ENCODE measurements around the gene GPX6.

Gene GPX6

DNA sequence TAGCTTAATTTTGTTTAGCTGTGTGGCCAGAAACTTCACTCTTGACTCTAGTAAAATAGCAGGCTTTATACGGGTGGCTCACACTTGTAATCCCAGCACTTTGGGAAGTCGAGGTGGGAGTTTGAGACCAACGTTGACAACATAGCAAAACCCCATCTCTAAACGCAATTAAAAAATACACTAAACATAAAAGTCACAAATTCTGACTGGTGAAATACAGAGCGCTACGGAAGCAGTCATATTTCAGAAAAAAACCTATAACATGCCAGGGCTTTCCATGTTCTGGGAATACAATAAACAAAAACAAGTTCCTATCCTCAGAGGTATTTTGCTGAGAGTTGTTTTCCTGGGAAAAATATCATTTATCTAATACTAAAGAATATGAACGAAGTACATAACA lies 47.5 kb downstream of the GPX6 start:
- TF ChIP-seq CSRNP3 (CRISPR knock-in tag; IDR thresholded peaks at IDR 0.05): no peak
- no peak for TF ChIP-seq ZC3H10 (CRISPR knock-in tag; IDR thresholded peaks at IDR 0.05)
- TF ChIP-seq SNAI2 (CRISPR knock-in tag; IDR thresholded peaks at IDR 0.05): no peak
- TF ChIP-seq OSR1 (CRISPR knock-in tag; IDR thresholded peaks at IDR 0.05): no peak
- no peak for TF ChIP-seq CREB5 (CRISPR knock-in tag; IDR thresholded peaks at IDR 0.05; ENCODE audit: low read depth)
- TF ChIP-seq ISL1 (CRISPR knock-in tag; IDR thresholded peaks at IDR 0.05): no peak
- no peak for TF ChIP-seq TCF4 (CRISPR knock-in tag; IDR thresholded peaks at IDR 0.05; ENCODE audit: borderline replicate concordance)
- TF ChIP-seq ESRRG (CRISPR knock-in tag; IDR thresholded peaks at IDR 0.05): no peak
- no peak for TF ChIP-seq GLIS3 (CRISPR knock-in tag; IDR thresholded peaks at IDR 0.05)
- ATAC-seq: no peak

- TF ChIP-seq ZFP30 (CRISPR knock-in tag; IDR thresholded peaks at IDR 0.05) (no peak), TCF4 (CRISPR knock-in tag; IDR thresholded peaks at IDR 0.05; ENCODE audit: borderline replicate concordance) (no peak), OSR1 (CRISPR knock-in tag; IDR thresholded peaks at IDR 0.05) (no peak), ZNF70 (CRISPR knock-in tag; IDR thresholded peaks at IDR 0.05) (no peak), ZNF565 (CRISPR knock-in tag; conservative IDR thresholded peaks at IDR 0.05; ENCODE audit: low read depth) (no peak), POU6F1 (CRISPR knock-in tag; IDR thresholded peaks at IDR 0.05; ENCODE audit: borderline replicate concordance, low read depth) (no peak), PPARA (CRISPR knock-in tag; IDR thresholded peaks at IDR 0.05; ENCODE audit: borderline replicate concordance) (no peak), ISL1 (CRISPR knock-in tag; IDR thresholded peaks at IDR 0.05) (no peak), TOX (CRISPR knock-in tag; IDR thresholded peaks at IDR 0.05; ENCODE audit: borderline replicate concordance) (no peak), CSRNP3 (CRISPR knock-in tag; IDR thresholded peaks at IDR 0.05) (no peak), ZC3H10 (CRISPR knock-in tag; IDR thresholded peaks at IDR 0.05) (no peak), CREB5 (CRISPR knock-in tag; IDR thresholded peaks at IDR 0.05; ENCODE audit: low read depth) (no peak), BACH2 (CRISPR knock-in tag; IDR thresholded peaks at IDR 0.05; ENCODE audit: borderline replicate concordance) (no peak), GLIS3 (CRISPR knock-in tag; IDR thresholded peaks at IDR 0.05) (no peak), SNAI2 (CRISPR knock-in tag; IDR thresholded peaks at IDR 0.05) (no peak)
- no peak for ATAC-seq
Observed at GRCh38 chr6:28462401-28462800, 53.2 kb downstream of the GPX6 start.

DNA sequence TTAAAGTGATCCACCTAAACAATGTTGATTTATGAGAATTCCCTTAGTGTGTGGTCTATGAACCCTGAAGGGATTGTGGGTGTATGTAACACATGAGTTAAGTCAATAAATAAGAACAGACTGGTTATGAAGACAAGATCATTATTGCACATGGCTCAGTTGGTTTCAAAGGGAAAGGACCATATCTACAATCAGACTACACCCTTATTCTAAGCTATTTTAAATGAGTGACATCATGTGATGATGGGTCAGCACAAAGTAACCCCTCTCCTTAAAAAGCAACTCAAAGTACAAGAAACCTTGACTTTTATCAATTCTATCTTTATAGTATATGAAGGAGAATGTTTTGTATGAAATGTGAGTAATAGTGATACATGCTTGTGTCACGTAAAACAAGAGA lies 57.0 kb downstream of the GPX6 start:
- ATAC-seq: no peak
- TF ChIP-seq OSR1 (CRISPR knock-in tag; IDR thresholded peaks at IDR 0.05): no peak
- TF ChIP-seq ZNF565 (CRISPR knock-in tag; conservative IDR thresholded peaks at IDR 0.05; ENCODE audit: low read depth): no peak
- no peak for TF ChIP-seq ZFP3 (CRISPR knock-in tag; IDR thresholded peaks at IDR 0.05)
- no peak for TF ChIP-seq ZNF8 (CRISPR knock-in tag; IDR thresholded peaks at IDR 0.05)
- no peak for TF ChIP-seq ESRRG (CRISPR knock-in tag; IDR thresholded peaks at IDR 0.05)
- no peak for TF ChIP-seq RARB (CRISPR knock-in tag; IDR thresholded peaks at IDR 0.05)
- TF ChIP-seq TSHZ2 (CRISPR knock-in tag; IDR thresholded peaks at IDR 0.05): no peak
- TF ChIP-seq ZFP30 (CRISPR knock-in tag; IDR thresholded peaks at IDR 0.05): no peak
- no peak for TF ChIP-seq ARNTL (CRISPR knock-in tag; IDR thresholded peaks at IDR 0.05; ENCODE audit: borderline replicate concordance, low read depth)
- TF ChIP-seq SNAI2 (CRISPR knock-in tag; IDR thresholded peaks at IDR 0.05): no peak
- TF ChIP-seq BACH2 (CRISPR knock-in tag; IDR thresholded peaks at IDR 0.05; ENCODE audit: borderline replicate concordance): no peak
- no peak for TF ChIP-seq TOX (CRISPR knock-in tag; IDR thresholded peaks at IDR 0.05; ENCODE audit: borderline replicate concordance)
- no peak for TF ChIP-seq GLIS3 (CRISPR knock-in tag; IDR thresholded peaks at IDR 0.05)
- TF ChIP-seq TCF4 (CRISPR knock-in tag; IDR thresholded peaks at IDR 0.05; ENCODE audit: borderline replicate concordance): no peak
